K562 (cell line): ENCODE data around the gene TCIRG1. TPM values are rescaled to one million over a fixed set of nuclear protein-coding genes. Genes with fewer than 3 reads are reported as not detected.
A peak's percentile ranks its signal among the peaks of the same experiment; 100 is the strongest.

Experiments
- ESRRB ChIP-seq: fragments of 250-450 bp; sonication (Bioruptor Pico); IDR thresholded peaks from 2 replicates; pipeline ENCODE4 v1.5.0; 2020; ENCODE audit warnings: mild to moderate bottlenecking, moderate library complexity, borderline replicate concordance
- MEF2D ChIP-seq: conservative IDR thresholded peaks from 2 replicates; pipeline ENCODE4 v1.6.1; 2016; ENCODE audit warnings: low read depth, missing genetic modification characterization, missing compliant biosample characterization
- NFE2 ChIP-seq: IDR thresholded peaks from 2 replicates; pipeline ENCODE4 v1.6.1; 2014; ENCODE audit warnings: antibody characterized with exemption, low read depth
- NUFIP1 ChIP-seq: fragments of 450-650 bp; IDR thresholded peaks from 2 replicates; pipeline ENCODE4 v1.6.1; 2018; ENCODE audit not compliant: partially characterized antibody
- PTRF ChIP-seq: fragments of 450-650 bp; IDR thresholded peaks from 2 replicates; pipeline ENCODE4 v1.6.1; 2016; ENCODE audit warnings: mild to moderate bottlenecking, missing genetic modification characterization, missing compliant biosample characterization
- SMARCB1 ChIP-seq: IDR thresholded peaks from 2 replicates; pipeline ENCODE4 v1.6.1; 2011; ENCODE audit warnings: improper control_type of control experiment, low read depth; ENCODE audit not compliant: insufficient read length
- TGIF2 ChIP-seq: sonication (generic); formaldehyde crosslinking; IDR thresholded peaks from 2 replicates; pipeline ENCODE4 v1.8.1; 2022; ENCODE audit warnings: mild to moderate bottlenecking, missing genetic modification reagents, moderate library complexity
- ZNF134 ChIP-seq: fragments of 250-450 bp; sonication (Bioruptor Pico); conservative IDR thresholded peaks from 2 replicates; pipeline ENCODE4 v1.4.0; 2020
- polyA plus RNA-seq, 8 experiments: library from polyadenylated mRNA; depleted of rRNA in 4 of 8; stranded (reverse) in 5 of 8; unstranded in 3 of 8; fragments of >200 nt; fragmentation: Nextera tagmentation in 2 of 8; fragmentation: Illumina TruSeq in 1 of 8; extraction: Ambion mirVana in 2 of 8; extraction: Trizol in 1 of 8; gene quantifications; 2 replicates each; pipeline versions ENCODE4 v1.2.1 to v1.2.3, GENCODE V29; 2011 to 2014; ENCODE audit warnings: inconsistent platforms in 1 of 8, missing spikeins in 1 of 8
- total RNA-seq, 7 experiments: library from RNA; depleted of rRNA in 6 of 7; stranded (reverse); fragments of >200 nt in 6 of 7; fragmentation: Illumina TruSeq in 2 of 7; extraction: Trizol in 2 of 7; gene quantifications; 2 replicates each; pipeline versions ENCODE4 v1.2.1 to v1.2.3, GENCODE V29; 2011 to 2021; ENCODE audit warnings: low replicate concordance in 1 of 7
- TF ChIP-seq, protein P1 (sequence below): fragments of 250-450 bp; sonication (Bioruptor Pico); IDR thresholded peaks from 2 replicates; pipeline ENCODE4 v1.8.0; 2021; ENCODE audit warnings: moderate library complexity, mild to moderate bottlenecking, inconsistent platforms
- TF ChIP-seq, protein P2 (sequence below): fragments of 450-650 bp; IDR thresholded peaks from 2 replicates; pipeline ENCODE4 v1.6.1; 2016; ENCODE audit warnings: missing biosample characterization, missing genetic modification characterization
- TF ChIP-seq, protein P3 (sequence below): fragments of 450-650 bp; formaldehyde crosslinking; IDR thresholded peaks from 2 replicates; pipeline ENCODE4 v1.4.0; 2020; ENCODE audit warnings: mild to moderate bottlenecking, moderate library complexity
- TF ChIP-seq, protein P4 (sequence below): fragments of 450-650 bp; IDR thresholded peaks from 2 replicates; pipeline ENCODE4 v1.6.1; 2016; ENCODE audit warnings: low read depth, mild to moderate bottlenecking, moderate library complexity
- TF ChIP-seq, protein P5 (sequence below): fragments of 250-450 bp; sonication (Bioruptor Pico); IDR thresholded peaks from 2 replicates; pipeline ENCODE4 v1.4.0; 2020; ENCODE audit warnings: mild to moderate bottlenecking, moderate library complexity, borderline replicate concordance
- TF ChIP-seq, protein P6 (sequence below): fragments of 450-650 bp; IDR thresholded peaks from 2 replicates; pipeline ENCODE4 v1.7.1; 2018; ENCODE audit warnings: mild to moderate bottlenecking, low read depth; ENCODE audit not compliant: partially characterized antibody
- TF ChIP-seq, protein P7 (sequence below): fragments of 150-350 bp; conservative IDR thresholded peaks from 2 replicates; pipeline ENCODE4 v1.6.1; 2014; ENCODE audit warnings: low read length

The TCIRG1 gene
- total and polyA plus RNA-seq, 9 of the 15 experiments (the other 6 are each of a cell fraction or from before 2014, with no cell fraction given): 0.49 to 143 (median 24.4) TPM

DNA sequence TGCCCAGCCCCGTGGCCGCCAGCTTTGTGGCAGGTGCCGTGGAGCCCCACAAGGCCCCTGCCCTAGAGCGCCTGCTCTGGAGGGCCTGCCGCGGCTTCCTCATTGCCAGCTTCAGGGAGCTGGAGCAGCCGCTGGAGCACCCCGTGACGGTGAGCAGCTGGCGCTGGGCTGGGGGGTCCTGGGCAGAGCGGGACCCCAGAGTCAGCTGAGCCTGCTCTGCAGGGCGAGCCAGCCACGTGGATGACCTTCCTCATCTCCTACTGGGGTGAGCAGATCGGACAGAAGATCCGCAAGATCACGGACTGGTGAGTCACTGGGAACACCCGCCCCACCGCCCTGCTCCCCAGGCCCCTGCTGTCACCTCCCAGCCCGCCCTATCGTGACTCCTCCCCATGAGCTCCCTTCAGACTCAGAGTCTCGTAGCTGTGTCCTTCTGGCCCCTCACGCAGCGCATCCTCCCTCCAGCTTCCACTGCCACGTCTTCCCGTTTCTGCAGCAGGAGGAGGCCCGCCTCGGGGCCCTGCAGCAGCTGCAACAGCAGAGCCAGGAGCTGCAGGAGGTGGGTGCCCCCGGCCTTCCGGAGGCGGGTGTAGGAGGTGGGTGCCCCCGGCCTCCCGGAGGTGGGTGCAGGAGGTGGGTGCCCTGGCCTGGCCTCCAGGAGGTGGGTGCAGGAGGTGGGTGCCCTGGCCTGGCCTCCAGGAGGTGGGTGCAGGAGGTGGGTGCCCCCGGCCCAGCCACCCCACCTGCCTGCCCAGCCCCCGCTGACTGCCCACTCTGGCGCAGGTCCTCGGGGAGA, 4.7 kb downstream of the TCIRG1 start (continued):
- TF ChIP-seq ZNF134 (CRISPR knock-in tag) (no peak), PTRF (tag) (no peak), NFE2 (peak; percentile 71), TGIF2 (CRISPR knock-in tag) (no peak), NUFIP1 (no peak), SMARCB1 (peak; percentile 19), ESRRB (CRISPR knock-in tag) (no peak), MEF2D (no peak)
- TF ChIP-seq, protein P1, sequence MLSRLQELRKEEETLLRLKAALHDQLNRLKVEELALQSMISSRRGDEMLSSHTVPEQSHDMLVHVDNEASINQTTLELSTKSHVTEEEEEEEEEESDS (CRISPR knock-in tag): no peak
- TF ChIP-seq, protein P2, sequence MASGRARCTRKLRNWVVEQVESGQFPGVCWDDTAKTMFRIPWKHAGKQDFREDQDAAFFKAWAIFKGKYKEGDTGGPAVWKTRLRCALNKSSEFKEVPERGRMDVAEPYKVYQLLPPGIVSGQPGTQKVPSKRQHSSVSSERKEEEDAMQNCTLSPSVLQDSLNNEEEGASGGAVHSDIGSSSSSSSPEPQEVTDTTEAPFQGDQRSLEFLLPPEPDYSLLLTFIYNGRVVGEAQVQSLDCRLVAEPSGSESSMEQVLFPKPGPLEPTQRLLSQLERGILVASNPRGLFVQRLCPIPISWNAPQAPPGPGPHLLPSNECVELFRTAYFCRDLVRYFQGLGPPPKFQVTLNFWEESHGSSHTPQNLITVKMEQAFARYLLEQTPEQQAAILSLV (tag): no peak
- TF ChIP-seq, protein P3, sequence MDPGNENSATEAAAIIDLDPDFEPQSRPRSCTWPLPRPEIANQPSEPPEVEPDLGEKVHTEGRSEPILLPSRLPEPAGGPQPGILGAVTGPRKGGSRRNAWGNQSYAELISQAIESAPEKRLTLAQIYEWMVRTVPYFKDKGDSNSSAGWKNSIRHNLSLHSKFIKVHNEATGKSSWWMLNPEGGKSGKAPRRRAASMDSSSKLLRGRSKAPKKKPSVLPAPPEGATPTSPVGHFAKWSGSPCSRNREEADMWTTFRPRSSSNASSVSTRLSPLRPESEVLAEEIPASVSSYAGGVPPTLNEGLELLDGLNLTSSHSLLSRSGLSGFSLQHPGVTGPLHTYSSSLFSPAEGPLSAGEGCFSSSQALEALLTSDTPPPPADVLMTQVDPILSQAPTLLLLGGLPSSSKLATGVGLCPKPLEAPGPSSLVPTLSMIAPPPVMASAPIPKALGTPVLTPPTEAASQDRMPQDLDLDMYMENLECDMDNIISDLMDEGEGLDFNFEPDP (CRISPR knock-in tag): no peak
- TF ChIP-seq, protein P4, sequence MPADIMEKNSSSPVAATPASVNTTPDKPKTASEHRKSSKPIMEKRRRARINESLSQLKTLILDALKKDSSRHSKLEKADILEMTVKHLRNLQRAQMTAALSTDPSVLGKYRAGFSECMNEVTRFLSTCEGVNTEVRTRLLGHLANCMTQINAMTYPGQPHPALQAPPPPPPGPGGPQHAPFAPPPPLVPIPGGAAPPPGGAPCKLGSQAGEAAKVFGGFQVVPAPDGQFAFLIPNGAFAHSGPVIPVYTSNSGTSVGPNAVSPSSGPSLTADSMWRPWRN: peak; percentile 70; the same call in 1 of the 2 replicates
- TF ChIP-seq, protein P5, sequence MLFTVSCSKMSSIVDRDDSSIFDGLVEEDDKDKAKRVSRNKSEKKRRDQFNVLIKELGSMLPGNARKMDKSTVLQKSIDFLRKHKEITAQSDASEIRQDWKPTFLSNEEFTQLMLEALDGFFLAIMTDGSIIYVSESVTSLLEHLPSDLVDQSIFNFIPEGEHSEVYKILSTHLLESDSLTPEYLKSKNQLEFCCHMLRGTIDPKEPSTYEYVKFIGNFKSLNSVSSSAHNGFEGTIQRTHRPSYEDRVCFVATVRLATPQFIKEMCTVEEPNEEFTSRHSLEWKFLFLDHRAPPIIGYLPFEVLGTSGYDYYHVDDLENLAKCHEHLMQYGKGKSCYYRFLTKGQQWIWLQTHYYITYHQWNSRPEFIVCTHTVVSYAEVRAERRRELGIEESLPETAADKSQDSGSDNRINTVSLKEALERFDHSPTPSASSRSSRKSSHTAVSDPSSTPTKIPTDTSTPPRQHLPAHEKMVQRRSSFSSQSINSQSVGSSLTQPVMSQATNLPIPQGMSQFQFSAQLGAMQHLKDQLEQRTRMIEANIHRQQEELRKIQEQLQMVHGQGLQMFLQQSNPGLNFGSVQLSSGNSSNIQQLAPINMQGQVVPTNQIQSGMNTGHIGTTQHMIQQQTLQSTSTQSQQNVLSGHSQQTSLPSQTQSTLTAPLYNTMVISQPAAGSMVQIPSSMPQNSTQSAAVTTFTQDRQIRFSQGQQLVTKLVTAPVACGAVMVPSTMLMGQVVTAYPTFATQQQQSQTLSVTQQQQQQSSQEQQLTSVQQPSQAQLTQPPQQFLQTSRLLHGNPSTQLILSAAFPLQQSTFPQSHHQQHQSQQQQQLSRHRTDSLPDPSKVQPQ: no peak
- TF ChIP-seq, protein P6, sequence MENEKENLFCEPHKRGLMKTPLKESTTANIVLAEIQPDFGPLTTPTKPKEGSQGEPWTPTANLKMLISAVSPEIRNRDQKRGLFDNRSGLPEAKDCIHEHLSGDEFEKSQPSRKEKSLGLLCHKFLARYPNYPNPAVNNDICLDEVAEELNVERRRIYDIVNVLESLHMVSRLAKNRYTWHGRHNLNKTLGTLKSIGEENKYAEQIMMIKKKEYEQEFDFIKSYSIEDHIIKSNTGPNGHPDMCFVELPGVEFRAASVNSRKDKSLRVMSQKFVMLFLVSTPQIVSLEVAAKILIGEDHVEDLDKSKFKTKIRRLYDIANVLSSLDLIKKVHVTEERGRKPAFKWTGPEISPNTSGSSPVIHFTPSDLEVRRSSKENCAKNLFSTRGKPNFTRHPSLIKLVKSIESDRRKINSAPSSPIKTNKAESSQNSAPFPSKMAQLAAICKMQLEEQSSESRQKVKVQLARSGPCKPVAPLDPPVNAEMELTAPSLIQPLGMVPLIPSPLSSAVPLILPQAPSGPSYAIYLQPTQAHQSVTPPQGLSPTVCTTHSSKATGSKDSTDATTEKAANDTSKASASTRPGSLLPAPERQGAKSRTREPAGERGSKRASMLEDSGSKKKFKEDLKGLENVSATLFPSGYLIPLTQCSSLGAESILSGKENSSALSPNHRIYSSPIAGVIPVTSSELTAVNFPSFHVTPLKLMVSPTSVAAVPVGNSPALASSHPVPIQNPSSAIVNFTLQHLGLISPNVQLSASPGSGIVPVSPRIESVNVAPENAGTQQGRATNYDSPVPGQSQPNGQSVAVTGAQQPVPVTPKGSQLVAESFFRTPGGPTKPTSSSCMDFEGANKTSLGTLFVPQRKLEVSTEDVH: no peak
- TF ChIP-seq, protein P7, sequence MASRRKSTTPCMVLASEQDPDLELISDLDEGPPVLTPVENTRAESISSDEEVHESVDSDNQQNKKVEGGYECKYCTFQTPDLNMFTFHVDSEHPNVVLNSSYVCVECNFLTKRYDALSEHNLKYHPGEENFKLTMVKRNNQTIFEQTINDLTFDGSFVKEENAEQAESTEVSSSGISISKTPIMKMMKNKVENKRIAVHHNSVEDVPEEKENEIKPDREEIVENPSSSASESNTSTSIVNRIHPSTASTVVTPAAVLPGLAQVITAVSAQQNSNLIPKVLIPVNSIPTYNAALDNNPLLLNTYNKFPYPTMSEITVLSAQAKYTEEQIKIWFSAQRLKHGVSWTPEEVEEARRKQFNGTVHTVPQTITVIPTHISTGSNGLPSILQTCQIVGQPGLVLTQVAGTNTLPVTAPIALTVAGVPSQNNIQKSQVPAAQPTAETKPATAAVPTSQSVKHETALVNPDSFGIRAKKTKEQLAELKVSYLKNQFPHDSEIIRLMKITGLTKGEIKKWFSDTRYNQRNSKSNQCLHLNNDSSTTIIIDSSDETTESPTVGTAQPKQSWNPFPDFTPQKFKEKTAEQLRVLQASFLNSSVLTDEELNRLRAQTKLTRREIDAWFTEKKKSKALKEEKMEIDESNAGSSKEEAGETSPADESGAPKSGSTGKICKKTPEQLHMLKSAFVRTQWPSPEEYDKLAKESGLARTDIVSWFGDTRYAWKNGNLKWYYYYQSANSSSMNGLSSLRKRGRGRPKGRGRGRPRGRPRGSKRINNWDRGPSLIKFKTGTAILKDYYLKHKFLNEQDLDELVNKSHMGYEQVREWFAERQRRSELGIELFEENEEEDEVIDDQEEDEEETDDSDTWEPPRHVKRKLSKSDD: no peak
